Measurements from ENCODE around the gene PPP1R14C.
A peak's percentile ranks its signal among the peaks of the same experiment; 100 is the strongest.

The PPP1R14C gene

GRCh38 chr6:150194195-150194594 is 51.4 kb downstream of the PPP1R14C start:
- POLR2A ChIA-PET (ENCODE audit: low non-redundant PET), result no interaction called here
- no peak for TF ChIP-seq CTCF (conservative IDR thresholded peaks at IDR 0.05; ENCODE audit: low read depth)

GRCh38 chr6:150195996-150196417 is 53.2 kb downstream of the PPP1R14C start:
- DNase-seq (ENCODE audit: low spot score), result no peak
- POLR2A ChIA-PET (ENCODE audit: low non-redundant PET), result no interaction called here
- H3K27ac ChIP-seq, result peak overlapping the region; percentile 36; the same call in 1 of the 2 replicates

More at GRCh38 chr6:150194195-150194594, 51.4 kb downstream of the PPP1R14C start:
- no peak overlapping the region for H3K27ac ChIP-seq
- DNase-seq (ENCODE audit: low spot score), result no peak
- CTCF ChIA-PET, result no interaction called here

DNA sequence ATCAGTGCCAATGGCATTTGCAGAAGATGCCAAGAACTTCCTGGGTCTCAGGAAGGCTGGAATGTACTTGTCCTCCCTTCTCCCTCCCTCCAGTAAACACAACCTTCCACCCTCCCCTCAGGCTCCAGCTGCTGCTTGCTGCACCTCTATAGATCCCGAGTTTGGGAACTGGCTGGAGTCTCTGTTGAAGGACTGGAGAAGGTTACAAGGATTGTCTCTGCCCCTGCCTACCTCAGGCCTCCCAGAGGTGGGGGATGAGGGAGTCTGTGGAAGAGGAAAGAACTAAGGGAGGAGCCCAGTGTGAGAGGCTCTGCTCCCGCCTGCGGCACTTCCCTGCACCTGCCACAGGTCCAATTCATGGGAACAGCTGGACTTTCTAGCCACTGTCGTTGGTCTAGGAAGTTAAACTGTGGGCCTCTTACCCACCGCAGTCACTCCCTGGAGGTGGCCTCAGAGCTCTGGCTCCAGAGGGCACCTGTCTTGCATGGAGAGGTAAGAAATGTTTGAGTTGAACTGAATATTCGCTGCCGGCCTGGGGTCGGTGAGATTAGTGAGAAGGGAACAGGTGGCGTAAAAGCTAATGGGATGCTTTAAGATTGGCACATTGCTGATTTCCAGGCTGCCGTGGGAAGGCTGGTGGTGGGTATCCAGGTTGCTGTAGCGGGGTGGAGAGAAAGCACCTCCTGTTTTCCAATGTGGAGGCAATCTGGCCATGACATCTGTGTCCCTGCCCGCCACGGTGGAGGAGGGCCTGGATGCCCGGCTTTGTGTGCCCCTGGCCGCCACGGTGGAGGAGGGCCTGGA is 54.3 kb downstream of the PPP1R14C start:
- CTCF ChIA-PET, result no interaction called here
- peak overlapping the region; percentile 71 for H3K27ac ChIP-seq
- DNase-seq (ENCODE audit: low spot score), result no peak
- TF ChIP-seq CTCF (conservative IDR thresholded peaks at IDR 0.05; ENCODE audit: low read depth), result no peak
- POLR2A ChIA-PET (ENCODE audit: low non-redundant PET), result interaction anchor here (0.6 kb wide), 1 partner anchor 119 kb away, joined by 3 read pairs; no protein-coding TSS in a partner anchor

More at GRCh38 chr6:150195996-150196417, 53.2 kb downstream of the PPP1R14C start:
- no peak for TF ChIP-seq CTCF (conservative IDR thresholded peaks at IDR 0.05; ENCODE audit: low read depth)
- CTCF ChIA-PET, result interaction anchor here (0.6 kb wide), 1 partner anchor 620 kb away, joined by 7 read pairs; no protein-coding TSS in a partner anchor

GRCh38 chr6:150198532-150198931 is 55.7 kb downstream of the PPP1R14C start:
- POLR2A ChIA-PET (ENCODE audit: low non-redundant PET), result no interaction called here
- 0 out of 2 replicates have a peak overlapping the region, but pooled peaks have one; percentile 14 for H3K27ac ChIP-seq
- no peak for TF ChIP-seq CTCF (conservative IDR thresholded peaks at IDR 0.05; ENCODE audit: low read depth)
- DNase-seq (ENCODE audit: low spot score), result no peak
- CTCF ChIA-PET, result interaction anchor here (0.6 kb wide), 1 partner anchor 139 kb away, joined by 3 read pairs; no protein-coding TSS in a partner anchor

DNA sequence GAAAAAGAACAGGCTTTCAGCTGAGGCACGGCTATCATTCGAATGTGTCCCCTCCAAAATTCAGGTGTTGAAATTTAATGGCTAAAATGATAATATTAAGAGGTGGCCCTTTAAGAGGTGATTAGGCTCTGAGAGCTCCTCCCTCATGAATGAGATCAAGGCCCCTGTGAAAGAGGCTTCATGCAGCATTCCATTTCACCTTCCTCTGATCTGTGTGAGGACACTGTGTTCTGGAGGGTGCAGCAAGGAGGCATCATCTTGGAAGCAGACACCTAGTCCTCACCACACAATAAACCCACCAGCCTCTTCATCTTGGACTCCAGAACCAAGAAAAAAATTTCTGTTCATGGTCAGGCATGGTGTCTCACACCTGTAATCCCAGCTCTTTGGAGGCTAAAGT is 56.4 kb downstream of the PPP1R14C start:
- CTCF ChIA-PET, result interaction anchor here (0.5 kb wide), 1 partner anchor 345 kb away, joined by 3 read pairs; no protein-coding TSS in a partner anchor
- POLR2A ChIA-PET (ENCODE audit: low non-redundant PET), result interaction anchor here (0.7 kb wide), 1 partner anchor 17 kb away, joined by 4 read pairs; no protein-coding TSS in a partner anchor
- H3K27ac ChIP-seq, result no peak overlapping the region; the same call in 1 of the 2 replicates
- no peak for TF ChIP-seq CTCF (conservative IDR thresholded peaks at IDR 0.05; ENCODE audit: low read depth)
- DNase-seq (ENCODE audit: low spot score), result no peak

DNA sequence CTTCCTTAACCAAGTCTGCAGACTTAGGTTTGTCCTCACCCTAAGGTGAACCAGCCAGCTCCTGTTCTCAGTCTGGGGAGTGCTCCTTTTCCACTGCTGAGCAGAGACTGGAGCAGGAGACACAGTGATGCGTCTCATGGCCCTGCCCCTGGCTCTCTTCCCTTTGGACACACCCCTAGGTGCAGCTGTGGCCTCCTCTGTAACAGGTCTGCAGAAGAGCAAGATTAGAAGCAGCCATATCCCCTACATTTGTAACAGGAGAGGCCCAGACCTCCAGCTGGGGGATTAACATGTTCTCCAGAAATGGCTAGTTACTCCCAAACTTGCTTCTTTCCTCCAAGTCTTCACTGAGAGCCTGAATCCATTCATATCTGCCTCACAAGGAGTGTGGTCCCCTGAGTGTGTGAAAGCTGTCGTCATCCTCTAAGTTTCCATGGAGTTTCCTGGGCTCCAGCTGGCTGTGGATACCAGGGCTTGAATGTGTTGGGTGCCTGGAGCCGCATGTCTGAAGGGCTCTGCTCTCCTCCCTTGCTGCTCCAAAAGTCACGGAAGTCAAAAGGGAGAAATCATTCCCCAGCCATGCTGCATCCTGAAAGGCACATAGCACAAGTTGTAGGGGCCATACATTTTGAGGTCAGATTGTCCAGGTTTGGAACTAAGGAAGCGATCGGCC is 57.7 kb downstream of the PPP1R14C start:
- no peak for TF ChIP-seq CTCF (conservative IDR thresholded peaks at IDR 0.05; ENCODE audit: low read depth)
- CTCF ChIA-PET, result no interaction called here
- POLR2A ChIA-PET (ENCODE audit: low non-redundant PET), result no interaction called here
- DNase-seq (ENCODE audit: low spot score), result no peak
- H3K27ac ChIP-seq, result peak overlapping the region; percentile 73

Data from RWPE1 (cell line).